Endothelial cell of umbilical vein (primary cell): ENCODE data around the gene MICALL1. TPM values are rescaled to one million over a fixed set of nuclear protein-coding genes. Genes with fewer than 3 reads are reported as not detected.

Experiments
- BruUV-seq: library from RNA; stranded (reverse); fragments of 400-500 nt; replicated peaks from 2 replicates; lab custom pipeline; 2021; lab: Mats Ljungman, UMichigan
- CTCF ChIA-PET: fragments of 300-600, 350-600 bp; sonication (Branson Sonifier 250); formaldehyde crosslinking; loops from one replicate; lab custom pipeline; 2021; ENCODE audit warnings: antibody characterized with exemption, inconsistent platforms; lab: Charles Lee
- POLR2A ChIA-PET: fragments of 300-600, 350-600 bp; sonication (Branson Sonifier 250); formaldehyde crosslinking; loops from one replicate; lab custom pipeline; 2021; ENCODE audit warnings: antibody characterized with exemption, inconsistent platforms; lab: Charles Lee
- DNase-seq: peaks from one replicate; pipeline ENCODE4 v3.0.0-alpha.2; 2011; ENCODE audit warnings: low read depth, low spot score
- FAIRE-seq: peaks from 2 replicates; lab custom pipeline; 2011; peaks lifted over from hg19 to GRCh38; lab: Jason Lieb, UNC
- H2AFZ ChIP-seq: 2 replicates; pipeline ENCODE4 v1.6.0; 2012; ENCODE audit warnings: low read depth, low read length, control low read depth, inconsistent platforms
- H3K27ac ChIP-seq: 2 replicates; pipeline ENCODE4 v1.5.1; 2011; ENCODE audit warnings: low read depth, mild to moderate bottlenecking, control low read depth, low read length, moderate library complexity; ENCODE audit not compliant: insufficient read depth
- H3K27me3 ChIP-seq, 2 experiments: 2 replicates each; pipeline versions ENCODE4 v1.6.0 to v1.6.1; 2011; ENCODE audit warnings: low read length in 2 of 2, mixed read lengths in 1 of 2; ENCODE audit not compliant: control insufficient read depth in 2 of 2, insufficient read depth in 2 of 2
- H3K36me3 ChIP-seq, 2 experiments: 2 replicates in 1 of 2; 3 replicates in 1 of 2; pipeline ENCODE4 v1.5.1; 2011; ENCODE audit warnings: low read length in 2 of 2, mild to moderate bottlenecking in 1 of 2, moderate library complexity in 1 of 2; ENCODE audit not compliant: control insufficient read depth in 2 of 2, insufficient read depth in 2 of 2; ENCODE audit errors: extremely low read depth in 1 of 2
- H3K4me1 ChIP-seq: 3 replicates; pipeline ENCODE4 v1.5.1; 2011; ENCODE audit warnings: mild to moderate bottlenecking, low read length; ENCODE audit not compliant: control insufficient read depth, insufficient read depth; ENCODE audit errors: extremely low read depth
- H3K4me2 ChIP-seq: 2 replicates; pipeline ENCODE4 v1.6.1; 2011; ENCODE audit warnings: low read length, control low read depth, mixed read lengths; ENCODE audit not compliant: insufficient read depth
- H3K4me3 ChIP-seq, 3 experiments: fragments of 200-600 bp in 1 of 3; sonication (generic), shearing (Covaris generic) in 1 of 3; replicated peaks in 1 of 3; 2 replicates each; pipeline ENCODE4 v1.5.1; 2011 to 2016; ENCODE audit warnings: control low read depth in 3 of 3, low read length in 3 of 3, mild to moderate bottlenecking in 2 of 3, inconsistent platforms in 1 of 3, low read depth in 1 of 3, moderate library complexity in 1 of 3; ENCODE audit not compliant: insufficient read depth in 1 of 3
- H3K79me2 ChIP-seq: 2 replicates; pipeline ENCODE4 v1.6.0; 2012; ENCODE audit warnings: low read length, inconsistent platforms; ENCODE audit not compliant: control insufficient read depth, insufficient read depth
- H3K9ac ChIP-seq: replicated peaks from 2 replicates; pipeline ENCODE3; 2011; ENCODE audit warnings: low read length, control low read depth; ENCODE audit not compliant: insufficient read depth; ENCODE audit errors: extremely low read depth
- H3K9me1 ChIP-seq: replicated peaks from 3 replicates; pipeline ENCODE4 v1.6.0; 2011; ENCODE audit warnings: mild to moderate bottlenecking, low read length; ENCODE audit not compliant: control insufficient read depth, insufficient read depth; ENCODE audit errors: extremely low read depth
- H3K9me3 ChIP-seq: replicated peaks from 2 replicates; pipeline ENCODE4 v1.5.1; 2012; ENCODE audit warnings: low read length, inconsistent platforms; ENCODE audit not compliant: control insufficient read depth, insufficient read depth
- H4K20me1 ChIP-seq: replicated peaks from 2 replicates; pipeline ENCODE3; 2011; ENCODE audit warnings: mild to moderate bottlenecking, low read length; ENCODE audit not compliant: control insufficient read depth, insufficient read depth; ENCODE audit errors: extremely low read depth
- EZH2 ChIP-seq: IDR thresholded peaks from 2 replicates; pipeline ENCODE4 v1.6.1; 2012; ENCODE audit warnings: borderline replicate concordance, low read depth, mild to moderate bottlenecking, moderate library complexity, low read length, inconsistent platforms; ENCODE audit not compliant: severe bottlenecking
- FOS ChIP-seq: IDR thresholded peaks from 2 replicates; pipeline ENCODE4 v1.6.1; 2011; ENCODE audit warnings: mild to moderate bottlenecking, low read length, moderate library complexity, borderline replicate concordance; ENCODE audit not compliant: insufficient read depth
- GATA2 ChIP-seq: IDR thresholded peaks from 2 replicates; pipeline ENCODE4 v1.7.0; 2011; ENCODE audit warnings: low read depth, mild to moderate bottlenecking, moderate library complexity, mixed read lengths, low read length; ENCODE audit not compliant: insufficient read length, insufficient read depth
- JUN ChIP-seq: IDR thresholded peaks from 2 replicates; pipeline ENCODE4 v1.6.1; 2011; ENCODE audit warnings: borderline replicate concordance, low read depth; ENCODE audit not compliant: insufficient read length, insufficient read depth
- MYC ChIP-seq: IDR thresholded peaks from one replicate; pipeline ENCODE4 v1.6.1; 2011; ENCODE audit warnings: mild to moderate bottlenecking, low read depth, low read length
- POLR2A ChIP-seq: IDR thresholded peaks from 2 replicates; pipeline ENCODE4 v1.6.1; 2012; ENCODE audit warnings: low read depth, mild to moderate bottlenecking, control low read depth, low read length
- POLR2AphosphoS5 ChIP-seq: IDR thresholded peaks from 2 replicates; pipeline ENCODE4 v1.6.1; 2012; ENCODE audit warnings: low read depth, mild to moderate bottlenecking, control low read depth, low read length, moderate library complexity; ENCODE audit not compliant: insufficient read depth
- dilution Hi-C: fragments of 300-500 bp; cut with MboI; formaldehyde crosslinking; loops from one replicate; pipeline ENCODE4 v1.15.0; 2019; ENCODE audit warnings: low sequenced_read_pairs; ENCODE audit not compliant: extremely low pct_ligation_motif_present
- intact Hi-C: fragments of 100-400 bp; cut with micrococcal nuclease; formaldehyde crosslinking; loops from one replicate; pipeline ENCODE4 v1.10.0; 2022
- polyA plus RNA-seq, 4 experiments: library from polyadenylated mRNA; depleted of rRNA in 3 of 4; stranded (reverse) in 3 of 4; unstranded in 1 of 4; fragments of >200 nt; gene quantifications; 2 replicates each; pipeline versions ENCODE4 v1.2.1 to v1.2.3, GENCODE V29; 2011 to 2012; ENCODE audit warnings: missing spikeins in 1 of 4
- total RNA-seq: library from RNA; stranded (reverse); gene quantifications from 2 replicates; pipeline ENCODE4 v1.2.3, GENCODE V29; 2021
- TF ChIP-seq, protein P1 (sequence below), 2 donors: IDR thresholded peaks; 1 replicate in 1 of 2; 2 replicates in 1 of 2; pipeline ENCODE4 v1.5.1; 2011; ENCODE audit warnings: low read length in 2 of 2, mild to moderate bottlenecking in 2 of 2, moderate library complexity in 2 of 2, control low read depth in 1 of 2, inconsistent platforms in 1 of 2, low read depth in 1 of 2; ENCODE audit not compliant: insufficient read depth in 1 of 2; ENCODE audit errors: extremely low read depth in 1 of 2
- TF ChIP-seq, protein P2 (sequence below): IDR thresholded peaks from 2 replicates; pipeline ENCODE4 v1.6.1; 2011; ENCODE audit not compliant: insufficient read depth, insufficient read length

Gene MICALL1
- total and polyA plus RNA-seq, 2 donors (not counting 3 experiments of a cell fraction or from before 2014, with no cell fraction given), result 23.9 to 66.9 TPM

DNA sequence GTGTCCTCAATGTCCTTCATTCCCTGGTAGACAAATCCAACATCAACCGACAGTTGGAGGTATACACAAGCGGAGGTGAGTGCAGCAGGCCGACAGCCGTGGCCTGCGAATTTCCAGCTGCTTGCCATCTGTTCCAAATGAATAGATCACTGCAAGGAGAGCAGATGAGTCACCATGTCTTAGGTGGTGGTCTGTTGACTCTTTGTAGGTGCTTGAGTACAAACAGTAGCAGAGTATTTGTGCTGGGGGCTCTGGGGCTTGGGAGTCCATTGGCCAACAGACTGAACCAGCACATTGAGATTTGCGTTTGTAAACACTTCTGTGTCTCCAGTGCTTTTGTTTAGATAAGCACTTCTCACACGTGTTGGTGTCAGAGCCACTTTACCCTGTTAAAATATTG is 35.8 kb upstream of the MICALL1 start:
- ChIA-PET POLR2A (no interaction called here), CTCF (no interaction called here)
- H3K79me2 ChIP-seq, result peaks cover 11% of the 10 kb centered on the region

More for the DNA sequence above, 35.8 kb upstream of the MICALL1 start:
- no peak for DNase-seq
- Histone ChIP-seq H3K27me3 (no peaks in the 10 kb centered on the region), H3K9me1 (no peaks in the 10 kb centered on the region), H3K4me3 (no peak overlapping the region), H3K27ac (no peak overlapping the region), H2AFZ (no peak overlapping the region), H3K9me3 (no peaks in the 10 kb centered on the region), H3K4me2 (no peak overlapping the region), H3K9ac (no peak overlapping the region), H3K36me3 (peaks cover 48 to 51% of the 10 kb centered on the region in 2 experiments), H3K4me1 (no peaks in the 10 kb centered on the region), H4K20me1 (peaks cover 4% of the 10 kb centered on the region)
- no peak for FAIRE-seq
- TF ChIP-seq POLR2AphosphoS5 (no peak), FOS (no peak), EZH2 (no peak), MYC (no peak), GATA2 (no peak), POLR2A (no peak), JUN (no peak)
- TF ChIP-seq, protein P1, sequence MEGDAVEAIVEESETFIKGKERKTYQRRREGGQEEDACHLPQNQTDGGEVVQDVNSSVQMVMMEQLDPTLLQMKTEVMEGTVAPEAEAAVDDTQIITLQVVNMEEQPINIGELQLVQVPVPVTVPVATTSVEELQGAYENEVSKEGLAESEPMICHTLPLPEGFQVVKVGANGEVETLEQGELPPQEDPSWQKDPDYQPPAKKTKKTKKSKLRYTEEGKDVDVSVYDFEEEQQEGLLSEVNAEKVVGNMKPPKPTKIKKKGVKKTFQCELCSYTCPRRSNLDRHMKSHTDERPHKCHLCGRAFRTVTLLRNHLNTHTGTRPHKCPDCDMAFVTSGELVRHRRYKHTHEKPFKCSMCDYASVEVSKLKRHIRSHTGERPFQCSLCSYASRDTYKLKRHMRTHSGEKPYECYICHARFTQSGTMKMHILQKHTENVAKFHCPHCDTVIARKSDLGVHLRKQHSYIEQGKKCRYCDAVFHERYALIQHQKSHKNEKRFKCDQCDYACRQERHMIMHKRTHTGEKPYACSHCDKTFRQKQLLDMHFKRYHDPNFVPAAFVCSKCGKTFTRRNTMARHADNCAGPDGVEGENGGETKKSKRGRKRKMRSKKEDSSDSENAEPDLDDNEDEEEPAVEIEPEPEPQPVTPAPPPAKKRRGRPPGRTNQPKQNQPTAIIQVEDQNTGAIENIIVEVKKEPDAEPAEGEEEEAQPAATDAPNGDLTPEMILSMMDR (IDR thresholded peaks at IDR 0.05; ENCODE audit: extremely low read depth in 1 of 2, insufficient read depth in 1 of 2, low read depth in 1 of 2, low read length in 2 of 2), result no peak
- TF ChIP-seq, protein P2, sequence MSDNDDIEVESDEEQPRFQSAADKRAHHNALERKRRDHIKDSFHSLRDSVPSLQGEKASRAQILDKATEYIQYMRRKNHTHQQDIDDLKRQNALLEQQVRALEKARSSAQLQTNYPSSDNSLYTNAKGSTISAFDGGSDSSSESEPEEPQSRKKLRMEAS, result no peak
- no TSS peak for BruUV-seq
- dilution Hi-C loops (no loop called here), intact Hi-C loops (no loop called here)
